ENCODE data around the gene MYCBP2. TPM values are rescaled to one million over a fixed set of nuclear protein-coding genes. Genes with fewer than 3 reads are reported as not detected.
A peak's percentile ranks its signal among the peaks of the same experiment; 100 is the strongest.

MYCBP2 gene
- total RNA-seq, 1 experiment from 2014 or later, result 53.3 TPM

DNA sequence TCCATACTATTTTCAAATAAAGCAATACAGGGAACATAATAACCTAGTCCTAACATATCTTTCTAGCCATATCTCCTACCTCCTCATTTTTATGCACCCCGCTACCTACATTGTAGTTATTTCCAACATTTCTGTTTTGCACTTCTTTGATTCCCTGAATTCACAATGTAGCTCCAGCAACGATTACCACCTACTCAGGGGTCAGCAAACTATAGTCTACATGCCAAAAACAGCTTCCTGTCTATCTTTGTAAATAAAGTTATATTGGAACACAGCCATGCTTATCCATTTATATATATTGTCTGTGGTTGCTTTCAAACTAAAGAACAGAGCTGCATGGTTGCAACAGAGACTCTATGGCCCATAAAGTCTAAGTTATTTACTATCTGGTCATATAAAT lies 16.7 kb downstream of the MYCBP2 start:
- H3K27ac ChIP-seq (ENCODE audit: low read length), result no peak overlapping the region
- no peak overlapping the region for H3K9ac ChIP-seq (ENCODE audit: low read length)
- peaks cover 12% of the 10 kb centered on the region for H3K4me1 ChIP-seq (ENCODE audit: insufficient read depth, low read length)
- TF ChIP-seq EZH2 (IDR thresholded peaks at IDR 0.05; ENCODE audit: low read length, unreplicated experiment) (no peak), EZH2phosphoT487 (IDR thresholded peaks at IDR 0.05; ENCODE audit: borderline replicate concordance, low read length) (no peak)
- TF ChIP-seq, protein P1, sequence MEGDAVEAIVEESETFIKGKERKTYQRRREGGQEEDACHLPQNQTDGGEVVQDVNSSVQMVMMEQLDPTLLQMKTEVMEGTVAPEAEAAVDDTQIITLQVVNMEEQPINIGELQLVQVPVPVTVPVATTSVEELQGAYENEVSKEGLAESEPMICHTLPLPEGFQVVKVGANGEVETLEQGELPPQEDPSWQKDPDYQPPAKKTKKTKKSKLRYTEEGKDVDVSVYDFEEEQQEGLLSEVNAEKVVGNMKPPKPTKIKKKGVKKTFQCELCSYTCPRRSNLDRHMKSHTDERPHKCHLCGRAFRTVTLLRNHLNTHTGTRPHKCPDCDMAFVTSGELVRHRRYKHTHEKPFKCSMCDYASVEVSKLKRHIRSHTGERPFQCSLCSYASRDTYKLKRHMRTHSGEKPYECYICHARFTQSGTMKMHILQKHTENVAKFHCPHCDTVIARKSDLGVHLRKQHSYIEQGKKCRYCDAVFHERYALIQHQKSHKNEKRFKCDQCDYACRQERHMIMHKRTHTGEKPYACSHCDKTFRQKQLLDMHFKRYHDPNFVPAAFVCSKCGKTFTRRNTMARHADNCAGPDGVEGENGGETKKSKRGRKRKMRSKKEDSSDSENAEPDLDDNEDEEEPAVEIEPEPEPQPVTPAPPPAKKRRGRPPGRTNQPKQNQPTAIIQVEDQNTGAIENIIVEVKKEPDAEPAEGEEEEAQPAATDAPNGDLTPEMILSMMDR (conservative IDR thresholded peaks at IDR 0.05; ENCODE audit: low read depth, low read length), result no peak
- H3K36me3 ChIP-seq (ENCODE audit: low read depth, low read length), result no peaks in the 10 kb centered on the region
- no peaks in the 10 kb centered on the region for H3K27me3 ChIP-seq (ENCODE audit: low read length)
- H3K4me3 ChIP-seq (ENCODE audit: low read length), result no peak overlapping the region
- no peaks in the 10 kb centered on the region for H3F3A ChIP-seq (ENCODE audit: low read length, unreplicated experiment)
- H3K9me2 ChIP-seq (replicated peaks; ENCODE audit: low read length), result no peaks in the 10 kb centered on the region
- H4K20me1 ChIP-seq (ENCODE audit: low read length), result peaks cover 19% of the 10 kb centered on the region
- no peaks in the 10 kb centered on the region for H3K9me3 ChIP-seq (ENCODE audit: low read length)
- peaks cover 99% of the 10 kb centered on the region for H3K79me2 ChIP-seq (ENCODE audit: low read length)
- BruUV-seq (replicated peaks), result no TSS peak
- no peak overlapping the region for H2AFZ ChIP-seq (ENCODE audit: low read length)
- no peak for ATAC-seq
- ChIA-PET POLR2A (ENCODE audit: unreplicated experiment) (no interaction called here), CTCF (no interaction called here)
- intact Hi-C loops (cut with micrococcal nuclease), result no loop called here
- no peak for DNase-seq
- no peak overlapping the region for H3K4me2 ChIP-seq (ENCODE audit: low read length)

DNA sequence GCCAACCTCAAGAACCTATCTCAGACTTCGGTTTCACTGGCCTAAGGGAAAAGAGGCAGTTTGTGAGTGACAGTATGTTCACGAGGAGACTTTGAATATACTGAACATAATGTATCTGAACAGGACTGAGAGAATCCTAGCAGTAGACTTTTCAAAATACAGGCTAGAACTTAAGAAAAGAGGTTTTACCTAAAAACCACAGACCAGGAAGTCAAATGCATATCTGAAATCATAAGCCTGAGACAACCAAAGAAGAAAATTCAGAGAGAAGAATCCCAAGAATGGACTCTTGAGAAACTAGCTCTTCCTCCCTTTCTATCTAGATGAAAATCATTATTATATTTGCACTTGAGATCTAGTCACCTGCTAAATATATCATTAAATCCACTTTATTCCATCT lies 17.6 kb downstream of the MYCBP2 start:
- no peaks in the 10 kb centered on the region for H3K36me3 ChIP-seq (ENCODE audit: low read depth, low read length)
- intact Hi-C loops (cut with micrococcal nuclease), result no loop called here
- DNase-seq, result no peak
- H3K79me2 ChIP-seq (ENCODE audit: low read length), result peaks cover 98% of the 10 kb centered on the region
- no TSS peak for BruUV-seq (replicated peaks)
- ATAC-seq, result no peak
- H3K27me3 ChIP-seq (ENCODE audit: low read length), result no peaks in the 10 kb centered on the region
- no peak overlapping the region for H3K9ac ChIP-seq (ENCODE audit: low read length)
- H3K9me2 ChIP-seq (replicated peaks; ENCODE audit: low read length), result no peaks in the 10 kb centered on the region
- POLR2A ChIA-PET (ENCODE audit: unreplicated experiment), result no interaction called here
- H3K4me3 ChIP-seq (ENCODE audit: low read length), result no peak overlapping the region
- TF ChIP-seq, protein P1 (conservative IDR thresholded peaks at IDR 0.05; ENCODE audit: low read depth, low read length), result no peak
- TF ChIP-seq EZH2 (IDR thresholded peaks at IDR 0.05; ENCODE audit: low read length, unreplicated experiment) (no peak), EZH2phosphoT487 (IDR thresholded peaks at IDR 0.05; ENCODE audit: borderline replicate concordance, low read length) (no peak)
- no peaks in the 10 kb centered on the region for H3K9me3 ChIP-seq (ENCODE audit: low read length)
- H3F3A ChIP-seq (ENCODE audit: low read length, unreplicated experiment), result no peaks in the 10 kb centered on the region
- CTCF ChIA-PET, result no interaction called here
- H2AFZ ChIP-seq (ENCODE audit: low read length), result no peak overlapping the region
- H3K4me2 ChIP-seq (ENCODE audit: low read length), result no peak overlapping the region
- no peak overlapping the region for H3K27ac ChIP-seq (ENCODE audit: low read length)
- peaks cover 18% of the 10 kb centered on the region for H4K20me1 ChIP-seq (ENCODE audit: low read length)
- peaks cover 12% of the 10 kb centered on the region for H3K4me1 ChIP-seq (ENCODE audit: insufficient read depth, low read length)

DNA sequence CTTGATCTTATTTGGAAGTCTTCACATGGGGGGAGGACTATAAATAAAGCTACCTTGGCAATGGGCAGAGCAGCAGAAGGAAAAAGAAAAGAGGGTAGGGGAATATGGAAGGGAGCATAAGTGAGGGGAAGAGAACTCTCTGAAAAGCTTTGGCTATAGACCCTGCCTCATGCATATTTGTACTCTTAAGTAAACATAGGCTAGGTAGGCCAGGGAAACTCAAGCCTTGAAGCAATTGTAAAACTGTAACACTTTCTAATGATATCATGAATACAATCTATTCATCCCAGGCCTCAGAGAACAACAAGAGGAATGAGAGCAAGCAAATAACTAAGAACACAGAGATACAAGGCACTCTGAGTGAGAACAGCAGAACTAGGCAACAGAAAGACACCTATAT lies 20.4 kb downstream of the MYCBP2 start:
- ChIA-PET POLR2A (ENCODE audit: unreplicated experiment) (no interaction called here), CTCF (no interaction called here)
- Histone ChIP-seq H2AFZ (ENCODE audit: low read length) (no peak overlapping the region), H3K4me1 (ENCODE audit: insufficient read depth, low read length) (peaks cover 12% of the 10 kb centered on the region), H3F3A (ENCODE audit: low read length, unreplicated experiment) (no peaks in the 10 kb centered on the region), H3K9me2 (replicated peaks; ENCODE audit: low read length) (no peaks in the 10 kb centered on the region), H3K36me3 (ENCODE audit: low read depth, low read length) (no peaks in the 10 kb centered on the region), H3K79me2 (ENCODE audit: low read length) (peaks cover 98% of the 10 kb centered on the region), H3K9ac (ENCODE audit: low read length) (no peak overlapping the region), H3K4me2 (ENCODE audit: low read length) (no peak overlapping the region), H3K27ac (ENCODE audit: low read length) (no peak overlapping the region), H4K20me1 (ENCODE audit: low read length) (peaks cover 14% of the 10 kb centered on the region), H3K4me3 (ENCODE audit: low read length) (no peak overlapping the region), H3K27me3 (ENCODE audit: low read length) (no peaks in the 10 kb centered on the region), H3K9me3 (ENCODE audit: low read length) (no peaks in the 10 kb centered on the region)
- BruUV-seq (replicated peaks), result no TSS peak
- intact Hi-C loops (cut with micrococcal nuclease), result no loop called here
- DNase-seq (no peak), ATAC-seq (peak; percentile 63)
- TF ChIP-seq EZH2 (IDR thresholded peaks at IDR 0.05; ENCODE audit: low read length, unreplicated experiment), result no peak
- no peak for TF ChIP-seq EZH2phosphoT487 (IDR thresholded peaks at IDR 0.05; ENCODE audit: borderline replicate concordance, low read length)
